ENCODE measurements around the gene NBEAL2. TPM values are rescaled to one million over a fixed set of nuclear protein-coding genes. Genes with fewer than 3 reads are reported as not detected.
"Not testable (repeated sequence)": the region's sequence is repeated elsewhere in the genome, so short reads cannot be mapped to it uniquely, and the experiment has no call there.

The NBEAL2 gene
- total RNA-seq, 1 donor, result 62.7 TPM

- Histone ChIP-seq H3K4me1 (ENCODE audit: insufficient read depth, low read length) (peaks cover 98% of the 10 kb centered on the region), H3K9me3 (ENCODE audit: low read depth, low read length) (no peaks in the 10 kb centered on the region), H3K27me3 (ENCODE audit: insufficient read depth, low read length) (no peaks in the 10 kb centered on the region), H3K4me3 (ENCODE audit: low read length) (no peak overlapping the region)
These were observed 26.7 kb upstream of the NBEAL2 start for GRCh38 chr3:46952813-46953212.

GRCh38 chr3:46953234-46954010 lies 26.0 kb upstream of the NBEAL2 start:
- H3K9me3 ChIP-seq (ENCODE audit: low read depth, low read length), result no peaks in the 10 kb centered on the region
- H3K27me3 ChIP-seq (ENCODE audit: insufficient read depth, low read length), result no peaks in the 10 kb centered on the region
- H3K4me1 ChIP-seq (ENCODE audit: insufficient read depth, low read length), result peaks cover 98% of the 10 kb centered on the region
- H3K4me3 ChIP-seq (ENCODE audit: low read length), result no peak overlapping the region

GRCh38 chr3:46954178-46954577 lies 25.3 kb upstream of the NBEAL2 start:
- Histone ChIP-seq H3K27me3 (ENCODE audit: insufficient read depth, low read length) (no peaks in the 10 kb centered on the region), H3K4me1 (ENCODE audit: insufficient read depth, low read length) (peaks cover 98% of the 10 kb centered on the region), H3K9me3 (ENCODE audit: low read depth, low read length) (no peaks in the 10 kb centered on the region), H3K4me3 (ENCODE audit: low read length) (no peak overlapping the region)

GRCh38 chr3:46955157-46955556 lies 24.3 kb upstream of the NBEAL2 start:
- H3K4me3 ChIP-seq (ENCODE audit: low read length), result no peak overlapping the region
- no peaks in the 10 kb centered on the region for H3K27me3 ChIP-seq (ENCODE audit: insufficient read depth, low read length)
- peaks cover 98% of the 10 kb centered on the region for H3K4me1 ChIP-seq (ENCODE audit: insufficient read depth, low read length)
- no peaks in the 10 kb centered on the region for H3K9me3 ChIP-seq (ENCODE audit: low read depth, low read length)

- Histone ChIP-seq H3K4me1 (ENCODE audit: insufficient read depth, low read length) (peaks cover 98% of the 10 kb centered on the region), H3K27me3 (ENCODE audit: insufficient read depth, low read length) (no peaks in the 10 kb centered on the region), H3K9me3 (ENCODE audit: low read depth, low read length) (no peaks in the 10 kb centered on the region), H3K4me3 (ENCODE audit: low read length) (no peak overlapping the region)
These were observed 23.6 kb upstream of the NBEAL2 start for GRCh38 chr3:46955801-46956259.

- peaks cover 95% of the 10 kb centered on the region for H3K4me1 ChIP-seq (ENCODE audit: insufficient read depth, low read length)
- H3K4me3 ChIP-seq (ENCODE audit: low read length), result no peak overlapping the region
- no peaks in the 10 kb centered on the region for H3K27me3 ChIP-seq (ENCODE audit: insufficient read depth, low read length)
- no peaks in the 10 kb centered on the region for H3K9me3 ChIP-seq (ENCODE audit: low read depth, low read length)
These were observed 22.2 kb upstream of the NBEAL2 start for GRCh38 chr3:46957092-46957820.

- no peaks in the 10 kb centered on the region for H3K9me3 ChIP-seq (ENCODE audit: low read depth, low read length)
- no peaks in the 10 kb centered on the region for H3K27me3 ChIP-seq (ENCODE audit: insufficient read depth, low read length)
- peaks cover 81% of the 10 kb centered on the region for H3K4me1 ChIP-seq (ENCODE audit: insufficient read depth, low read length)
- no peak overlapping the region for H3K4me3 ChIP-seq (ENCODE audit: low read length)
These were observed 20.9 kb upstream of the NBEAL2 start for GRCh38 chr3:46958467-46959160.

GRCh38 chr3:46959161-46959511 lies 20.3 kb upstream of the NBEAL2 start:
- no peaks in the 10 kb centered on the region for H3K27me3 ChIP-seq (ENCODE audit: insufficient read depth, low read length)
- H3K4me1 ChIP-seq (ENCODE audit: insufficient read depth, low read length), result peaks cover 76% of the 10 kb centered on the region
- no peak overlapping the region for H3K4me3 ChIP-seq (ENCODE audit: low read length)
- no peaks in the 10 kb centered on the region for H3K9me3 ChIP-seq (ENCODE audit: low read depth, low read length)

GRCh38 chr3:46960081-46960701 lies 19.3 kb upstream of the NBEAL2 start:
- no peaks in the 10 kb centered on the region for H3K9me3 ChIP-seq (ENCODE audit: low read depth, low read length)
- H3K27me3 ChIP-seq (ENCODE audit: insufficient read depth, low read length), result no peaks in the 10 kb centered on the region
- peaks cover 70% of the 10 kb centered on the region for H3K4me1 ChIP-seq (ENCODE audit: insufficient read depth, low read length)
- no peak overlapping the region for H3K4me3 ChIP-seq (ENCODE audit: low read length)

GRCh38 chr3:46960835-46961234 lies 18.6 kb upstream of the NBEAL2 start:
- Histone ChIP-seq H3K27me3 (ENCODE audit: insufficient read depth, low read length) (no peaks in the 10 kb centered on the region), H3K9me3 (ENCODE audit: low read depth, low read length) (no peaks in the 10 kb centered on the region), H3K4me3 (ENCODE audit: low read length) (no peak overlapping the region), H3K4me1 (ENCODE audit: insufficient read depth, low read length) (peaks cover 70% of the 10 kb centered on the region)

GRCh38 chr3:46962427-46962826 lies 17.0 kb upstream of the NBEAL2 start:
- peaks cover 70% of the 10 kb centered on the region for H3K4me1 ChIP-seq (ENCODE audit: insufficient read depth, low read length)

GRCh38 chr3:46962990-46963389 lies 16.5 kb upstream of the NBEAL2 start:
- Histone ChIP-seq H3K4me1 (ENCODE audit: insufficient read depth, low read length) (peaks cover 70% of the 10 kb centered on the region), H3K4me3 (ENCODE audit: low read length) (no peak overlapping the region), H3K9me3 (ENCODE audit: low read depth, low read length) (no peaks in the 10 kb centered on the region), H3K27me3 (ENCODE audit: insufficient read depth, low read length) (no peaks in the 10 kb centered on the region)

More at GRCh38 chr3:46962427-46962826, 17.0 kb upstream of the NBEAL2 start:
- H3K27me3 ChIP-seq (ENCODE audit: insufficient read depth, low read length), result no peaks in the 10 kb centered on the region
- no peaks in the 10 kb centered on the region for H3K9me3 ChIP-seq (ENCODE audit: low read depth, low read length)
- H3K4me3 ChIP-seq (ENCODE audit: low read length), result no peak overlapping the region

- H3K27me3 ChIP-seq (ENCODE audit: insufficient read depth, low read length); H3K4me3 ChIP-seq (ENCODE audit: low read length); H3K9me3 ChIP-seq (ENCODE audit: low read depth, low read length): not testable (repeated sequence)
- H3K4me1 ChIP-seq (ENCODE audit: insufficient read depth, low read length), result peaks cover 70% of the 10 kb centered on the region
These were observed 15.4 kb upstream of the NBEAL2 start for GRCh38 chr3:46964038-46964590.

- Histone ChIP-seq H3K4me1 (ENCODE audit: insufficient read depth, low read length) (peaks cover 66% of the 10 kb centered on the region), H3K4me3 (ENCODE audit: low read length) (no peak overlapping the region), H3K9me3 (ENCODE audit: low read depth, low read length) (no peaks in the 10 kb centered on the region), H3K27me3 (ENCODE audit: insufficient read depth, low read length) (no peaks in the 10 kb centered on the region)
These were observed 14.3 kb upstream of the NBEAL2 start for GRCh38 chr3:46965151-46965550.

- no peaks in the 10 kb centered on the region for H3K9me3 ChIP-seq (ENCODE audit: low read depth, low read length)
- no peak overlapping the region for H3K4me3 ChIP-seq (ENCODE audit: low read length)
These were observed 12.7 kb upstream of the NBEAL2 start for GRCh38 chr3:46966811-46967210.

More at GRCh38 chr3:46966811-46967210, 12.7 kb upstream of the NBEAL2 start:
- Histone ChIP-seq H3K4me1 (ENCODE audit: insufficient read depth, low read length) (peaks cover 67% of the 10 kb centered on the region), H3K27me3 (ENCODE audit: insufficient read depth, low read length) (no peaks in the 10 kb centered on the region)
